HepG2 (cell line): ENCODE measurements around the gene INO80E. TPM values are rescaled to one million over a fixed set of nuclear protein-coding genes. Genes with fewer than 3 reads are reported as not detected.
A peak's percentile ranks its signal among the peaks of the same experiment; 100 is the strongest.

Experiments
- BCLAF1 ChIP-seq: fragments of 450-650 bp; IDR thresholded peaks from 2 replicates; pipeline ENCODE4 v1.6.1; 2017; ENCODE audit warnings: mild to moderate bottlenecking
- CENPT ChIP-seq: sonication (generic); formaldehyde crosslinking; IDR thresholded peaks from 2 replicates; pipeline ENCODE4 v1.8.0; 2022; ENCODE audit warnings: low read depth, mild to moderate bottlenecking, moderate library complexity, missing genetic modification reagents
- DZIP1 ChIP-seq: sonication (generic); formaldehyde crosslinking; IDR thresholded peaks from 2 replicates; pipeline ENCODE4 v1.5.0; 2020; ENCODE audit warnings: mild to moderate bottlenecking, missing genetic modification reagents
- ELF4 ChIP-seq: sonication (generic); formaldehyde crosslinking; IDR thresholded peaks from 2 replicates; pipeline ENCODE4 v1.5.0; 2020; ENCODE audit warnings: missing genetic modification reagents, mild to moderate bottlenecking, moderate library complexity, borderline replicate concordance
- HIVEP1 ChIP-seq: sonication (generic); formaldehyde crosslinking; IDR thresholded peaks from 2 replicates; pipeline ENCODE4 v1.4.0; 2020; ENCODE audit warnings: mild to moderate bottlenecking, missing genetic modification reagents
- NFE2L1 ChIP-seq: sonication (generic); formaldehyde crosslinking; IDR thresholded peaks from 2 replicates; pipeline ENCODE4 v1.4.0; 2020; ENCODE audit warnings: missing genetic modification reagents, mild to moderate bottlenecking, borderline replicate concordance
- NR2F6 ChIP-seq, 2 experiments: IDR thresholded peaks; 2 replicates each; pipeline ENCODE4 v1.6.1; 2016; ENCODE audit warnings: antibody characterized with exemption in 1 of 2, mild to moderate bottlenecking in 1 of 2
- SMARCE1 ChIP-seq: fragments of 450-650 bp; IDR thresholded peaks from 2 replicates; pipeline ENCODE4 v1.6.1; 2017; ENCODE audit warnings: borderline replicate concordance
- YEATS4 ChIP-seq: sonication (generic); formaldehyde crosslinking; IDR thresholded peaks from 2 replicates; pipeline ENCODE4 v1.4.0; 2020; ENCODE audit warnings: missing genetic modification reagents, borderline replicate concordance
- ZKSCAN5 ChIP-seq: sonication (generic); formaldehyde crosslinking; IDR thresholded peaks from 2 replicates; pipeline ENCODE4 v1.5.1; 2020; ENCODE audit warnings: mild to moderate bottlenecking, missing genetic modification reagents
- ZNF101 ChIP-seq: sonication (generic); formaldehyde crosslinking; IDR thresholded peaks from 2 replicates; pipeline ENCODE4 v1.4.0; 2020; ENCODE audit warnings: mild to moderate bottlenecking, low read depth, missing genetic modification reagents, borderline replicate concordance
- ZNF441 ChIP-seq: sonication (generic); formaldehyde crosslinking; IDR thresholded peaks from 2 replicates; pipeline ENCODE4 v1.7.0; 2021; ENCODE audit warnings: missing genetic modification reagents, borderline replicate concordance
- ZNF616 ChIP-seq: sonication (generic); formaldehyde crosslinking; IDR thresholded peaks from 2 replicates; pipeline ENCODE4 v1.5.0; 2020; ENCODE audit warnings: low read depth, mild to moderate bottlenecking, missing genetic modification reagents
- ZSCAN21 ChIP-seq: sonication (generic); formaldehyde crosslinking; IDR thresholded peaks from 2 replicates; pipeline ENCODE4 v1.8.0; 2022; ENCODE audit warnings: mild to moderate bottlenecking, missing genetic modification reagents, moderate library complexity, borderline replicate concordance
- polyA plus RNA-seq, 8 experiments: library from polyadenylated mRNA; depleted of rRNA in 3 of 8; stranded (reverse) in 7 of 8; unstranded in 1 of 8; fragments of >200 nt; fragmentation: Illumina TruSeq in 4 of 8; extraction: Trizol in 4 of 8; gene quantifications; 2 replicates each; pipeline versions ENCODE4 v1.2.1 to v1.2.3, GENCODE V29; 2011 to 2016; ENCODE audit warnings: low read depth in 4 of 8, missing spikeins in 1 of 8, mixed read lengths in 1 of 8; ENCODE audit not compliant: insufficient read depth in 1 of 8
- total RNA-seq, 5 experiments: library from RNA; depleted of rRNA; stranded (reverse); fragments of >200 nt; fragmentation: Illumina TruSeq; extraction: Trizol; gene quantifications; 2 replicates each; pipeline ENCODE4 v1.2.3, GENCODE V29; 2016; ENCODE audit warnings: low read depth in 1 of 5
- TF ChIP-seq, protein P1 (sequence below): sonication (generic); formaldehyde crosslinking; IDR thresholded peaks from 2 replicates; pipeline ENCODE4 v1.4.0; 2020; ENCODE audit warnings: missing genetic modification reagents

INO80E gene
- total and polyA plus RNA-seq, 2 of the 13 experiments (the other 11 are each of a cell fraction or from before 2014, with no cell fraction given), result 25.8 to 45.6 TPM

DNA sequence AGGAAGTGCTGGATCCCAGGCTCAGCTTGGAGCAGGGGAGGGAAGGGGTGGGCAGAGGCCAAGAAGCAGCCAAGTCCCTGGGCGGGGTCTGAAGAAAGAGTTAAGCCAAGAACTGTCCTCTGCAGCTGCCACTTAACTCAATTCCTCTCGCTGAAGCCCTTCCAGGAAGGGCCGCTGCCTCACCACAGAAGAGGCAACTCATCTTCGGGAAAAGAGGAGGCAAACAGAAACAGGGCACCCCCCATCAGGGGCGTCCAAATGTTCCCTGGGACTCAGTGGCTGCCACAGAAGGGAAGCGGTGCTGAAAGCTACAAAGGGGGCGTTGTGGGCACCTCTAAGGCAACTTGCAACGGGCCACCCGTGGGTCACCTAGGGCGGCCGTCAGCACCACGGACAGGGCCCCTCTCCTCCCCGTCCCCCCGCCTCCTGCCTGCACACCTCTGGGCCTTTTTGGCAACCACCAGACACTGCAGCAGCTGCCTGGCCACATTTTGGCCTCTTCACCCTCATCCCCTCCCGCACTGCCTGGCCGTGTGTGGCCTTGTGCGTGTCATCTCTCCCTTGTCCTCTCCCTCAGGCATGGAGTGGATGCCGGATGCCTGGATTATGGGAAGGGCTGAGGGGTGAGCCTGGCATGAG lies 32.5 kb downstream of the INO80E start (continued):
- TF ChIP-seq DZIP1 (CRISPR knock-in tag) (no peak), ZSCAN21 (CRISPR knock-in tag) (peak; percentile 54; the same call in 1 of the 2 replicates), ZNF441 (CRISPR knock-in tag) (no peak), ZNF101 (no peak), YEATS4 (CRISPR knock-in tag) (no peak), HIVEP1 (no peak), ZKSCAN5 (CRISPR knock-in tag) (no peak), NFE2L1 (CRISPR knock-in tag) (no peak), ZNF616 (CRISPR knock-in tag) (no peak), SMARCE1 (no peak), ELF4 (CRISPR knock-in tag) (no peak), BCLAF1 (no peak), NR2F6 (IDR thresholded peaks at IDR 0.05) (no peak), NR2F6 (CRISPR knock-in tag; IDR thresholded peaks at IDR 0.05) (peak; percentile 11; the same call in 1 of the 2 replicates), CENPT (no peak)
- TF ChIP-seq, protein P1, sequence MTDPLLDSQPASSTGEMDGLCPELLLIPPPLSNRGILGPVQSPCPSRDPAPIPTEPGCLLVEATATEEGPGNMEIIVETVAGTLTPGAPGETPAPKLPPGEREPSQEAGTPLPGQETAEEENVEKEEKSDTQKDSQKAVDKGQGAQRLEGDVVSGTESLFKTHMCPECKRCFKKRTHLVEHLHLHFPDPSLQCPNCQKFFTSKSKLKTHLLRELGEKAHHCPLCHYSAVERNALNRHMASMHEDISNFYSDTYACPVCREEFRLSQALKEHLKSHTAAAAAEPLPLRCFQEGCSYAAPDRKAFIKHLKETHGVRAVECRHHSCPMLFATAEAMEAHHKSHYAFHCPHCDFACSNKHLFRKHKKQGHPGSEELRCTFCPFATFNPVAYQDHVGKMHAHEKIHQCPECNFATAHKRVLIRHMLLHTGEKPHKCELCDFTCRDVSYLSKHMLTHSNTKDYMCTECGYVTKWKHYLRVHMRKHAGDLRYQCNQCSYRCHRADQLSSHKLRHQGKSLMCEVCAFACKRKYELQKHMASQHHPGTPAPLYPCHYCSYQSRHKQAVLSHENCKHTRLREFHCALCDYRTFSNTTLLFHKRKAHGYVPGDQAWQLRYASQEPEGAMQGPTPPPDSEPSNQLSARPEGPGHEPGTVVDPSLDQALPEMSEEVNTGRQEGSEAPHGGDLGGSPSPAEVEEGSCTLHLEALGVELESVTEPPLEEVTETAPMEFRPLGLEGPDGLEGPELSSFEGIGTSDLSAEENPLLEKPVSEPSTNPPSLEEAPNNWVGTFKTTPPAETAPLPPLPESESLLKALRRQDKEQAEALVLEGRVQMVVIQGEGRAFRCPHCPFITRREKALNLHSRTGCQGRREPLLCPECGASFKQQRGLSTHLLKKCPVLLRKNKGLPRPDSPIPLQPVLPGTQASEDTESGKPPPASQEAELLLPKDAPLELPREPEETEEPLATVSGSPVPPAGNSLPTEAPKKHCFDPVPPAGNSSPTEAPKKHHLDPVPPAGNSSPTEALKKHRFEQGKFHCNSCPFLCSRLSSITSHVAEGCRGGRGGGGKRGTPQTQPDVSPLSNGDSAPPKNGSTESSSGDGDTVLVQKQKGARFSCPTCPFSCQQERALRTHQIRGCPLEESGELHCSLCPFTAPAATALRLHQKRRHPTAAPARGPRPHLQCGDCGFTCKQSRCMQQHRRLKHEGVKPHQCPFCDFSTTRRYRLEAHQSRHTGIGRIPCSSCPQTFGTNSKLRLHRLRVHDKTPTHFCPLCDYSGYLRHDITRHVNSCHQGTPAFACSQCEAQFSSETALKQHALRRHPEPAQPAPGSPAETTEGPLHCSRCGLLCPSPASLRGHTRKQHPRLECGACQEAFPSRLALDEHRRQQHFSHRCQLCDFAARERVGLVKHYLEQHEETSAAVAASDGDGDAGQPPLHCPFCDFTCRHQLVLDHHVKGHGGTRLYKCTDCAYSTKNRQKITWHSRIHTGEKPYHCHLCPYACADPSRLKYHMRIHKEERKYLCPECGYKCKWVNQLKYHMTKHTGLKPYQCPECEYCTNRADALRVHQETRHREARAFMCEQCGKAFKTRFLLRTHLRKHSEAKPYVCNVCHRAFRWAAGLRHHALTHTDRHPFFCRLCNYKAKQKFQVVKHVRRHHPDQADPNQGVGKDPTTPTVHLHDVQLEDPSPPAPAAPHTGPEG (CRISPR knock-in tag), result no peak
